GM19238 (cell line): ENCODE results near the gene MAP3K9.

Source experiments
- DNase-seq: peaks from one replicate; pipeline ENCODE4 v3.0.0; 2011; ENCODE audit warnings: low spot score; ENCODE audit not compliant: insufficient read length

MAP3K9 gene

GRCh38 chr14:70700955-70701585 is 108.2 kb downstream of the MAP3K9 start:
- no peak for DNase-seq

- no peak for DNase-seq
Observed at GRCh38 chr14:70699646-70700045, 109.7 kb downstream of the MAP3K9 start.

- no peak for DNase-seq
Observed at GRCh38 chr14:70698288-70698687, 111.0 kb downstream of the MAP3K9 start.

GRCh38 chr14:70697701-70698100 is 111.6 kb downstream of the MAP3K9 start:
- no peak for DNase-seq

GRCh38 chr14:70696026-70696425 is 113.3 kb downstream of the MAP3K9 start:
- DNase-seq, result no peak

GRCh38 chr14:70692210-70692609 is 117.1 kb downstream of the MAP3K9 start:
- DNase-seq, result no peak

- no peak for DNase-seq
Observed at GRCh38 chr14:70685474-70686197, 123.7 kb downstream of the MAP3K9 start.

GRCh38 chr14:70683983-70684382 is 125.3 kb downstream of the MAP3K9 start:
- no peak for DNase-seq

- DNase-seq, result no peak
Observed at GRCh38 chr14:70680748-70681147, 128.6 kb downstream of the MAP3K9 start.

GRCh38 chr14:70677341-70677740 is 132.0 kb downstream of the MAP3K9 start:
- DNase-seq, result no peak
